Calu3 (cell line): ENCODE results near the gene THAP4. TPM values are rescaled to one million over a fixed set of nuclear protein-coding genes. Genes with fewer than 3 reads are reported as not detected.
A peak's percentile ranks its signal among the peaks of the same experiment; 100 is the strongest.

ENCODE experiments used
- BruUV-seq: library from RNA; stranded (reverse); fragments of 400-500 nt; replicated peaks from 2 replicates; lab custom pipeline; 2021; lab: Mats Ljungman, UMichigan
- CTCF ChIA-PET: fragments of 300-600 bp; sonication (Branson Sonifier 250); formaldehyde crosslinking; loops from one replicate; lab custom pipeline; 2022; ENCODE audit warnings: antibody characterized with exemption; lab: Charles Lee
- DNase-seq: peaks from one replicate; pipeline ENCODE4 v3.0.0; 2022
- H3K27ac Mint-ChIP-seq: one replicate; pipeline ENCODE4 v1.8.0; 2022; ENCODE audit warnings: mixed read lengths; ENCODE audit not compliant: unreplicated experiment
- H3K27me3 Mint-ChIP-seq: one replicate; pipeline ENCODE4 v1.8.0; 2022; ENCODE audit warnings: mixed read lengths; ENCODE audit not compliant: unreplicated experiment
- H3K36me3 Mint-ChIP-seq: one replicate; pipeline ENCODE4 v1.8.0; 2022; ENCODE audit warnings: mild to moderate bottlenecking, moderate library complexity, mixed read lengths; ENCODE audit not compliant: insufficient read depth, unreplicated experiment
- H3K4me1 Mint-ChIP-seq: one replicate; pipeline ENCODE4 v1.8.0; 2022; ENCODE audit warnings: mild to moderate bottlenecking, low read depth, mixed read lengths; ENCODE audit not compliant: unreplicated experiment
- H3K4me3 Mint-ChIP-seq: one replicate; pipeline ENCODE4 v1.8.0; 2022; ENCODE audit warnings: mild to moderate bottlenecking, low read depth, moderate library complexity, mixed read lengths; ENCODE audit not compliant: unreplicated experiment
- H3K9me3 Mint-ChIP-seq: one replicate; pipeline ENCODE4 v1.8.0; 2022; ENCODE audit warnings: low read depth, mixed read lengths; ENCODE audit not compliant: unreplicated experiment
- intact Hi-C: fragments of 100-400 bp; cut with micrococcal nuclease; formaldehyde crosslinking; loops from one replicate; pipeline ENCODE4 v1.10.0; 2022; ENCODE audit not compliant: unreplicated experiment
- total RNA-seq: library from RNA; stranded (reverse); gene quantifications from 2 replicates; pipeline ENCODE4 v1.2.3, GENCODE V29; 2022
- TF ChIP-seq, protein P1 (sequence below): fragments of 200-600 bp; IDR thresholded peaks from one replicate; pipeline ENCODE4 v1.8.0; 2022; ENCODE audit warnings: antibody characterized with exemption; ENCODE audit not compliant: unreplicated experiment

The THAP4 gene
- total RNA-seq, 1 experiment from 2014 or later = 57.5 TPM

DNA sequence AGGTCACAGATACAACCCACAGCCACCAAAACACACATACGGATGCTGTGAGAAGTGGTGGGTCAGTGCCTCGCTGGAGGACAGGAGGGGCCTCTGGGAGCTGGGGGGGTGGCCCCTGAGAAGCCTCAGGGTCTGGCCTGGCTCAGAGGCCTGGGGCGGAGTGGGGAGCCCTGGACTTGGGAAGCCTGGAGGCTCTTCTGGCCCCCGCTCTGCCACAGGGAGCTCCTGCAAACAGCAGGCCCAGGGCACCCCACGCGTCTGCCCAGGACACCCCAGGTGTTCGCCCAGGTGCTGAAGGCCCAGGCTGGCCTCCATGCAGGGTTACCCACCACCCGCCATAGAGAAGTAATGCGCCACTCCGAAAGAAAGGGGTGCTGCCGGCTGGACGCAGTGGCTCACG, 25.9 kb downstream of the THAP4 start:
- Mint-ChIP-seq H3K27me3 (no peaks in the 10 kb centered on the region), H3K27ac (peak overlapping the region; percentile 80), H3K4me3 (peak overlapping the region; percentile 84), H3K36me3 (peaks cover 27% of the 10 kb centered on the region), H3K9me3 (no peaks in the 10 kb centered on the region), H3K4me1 (peaks cover 8% of the 10 kb centered on the region)
- BruUV-seq = no TSS peak
- CTCF ChIA-PET = interaction anchor here (1.2 kb wide), 1 partner anchor 103 kb away, joined by 6 read pairs; the partner anchor contains the start of gene STK25
- TF ChIP-seq, protein P1, sequence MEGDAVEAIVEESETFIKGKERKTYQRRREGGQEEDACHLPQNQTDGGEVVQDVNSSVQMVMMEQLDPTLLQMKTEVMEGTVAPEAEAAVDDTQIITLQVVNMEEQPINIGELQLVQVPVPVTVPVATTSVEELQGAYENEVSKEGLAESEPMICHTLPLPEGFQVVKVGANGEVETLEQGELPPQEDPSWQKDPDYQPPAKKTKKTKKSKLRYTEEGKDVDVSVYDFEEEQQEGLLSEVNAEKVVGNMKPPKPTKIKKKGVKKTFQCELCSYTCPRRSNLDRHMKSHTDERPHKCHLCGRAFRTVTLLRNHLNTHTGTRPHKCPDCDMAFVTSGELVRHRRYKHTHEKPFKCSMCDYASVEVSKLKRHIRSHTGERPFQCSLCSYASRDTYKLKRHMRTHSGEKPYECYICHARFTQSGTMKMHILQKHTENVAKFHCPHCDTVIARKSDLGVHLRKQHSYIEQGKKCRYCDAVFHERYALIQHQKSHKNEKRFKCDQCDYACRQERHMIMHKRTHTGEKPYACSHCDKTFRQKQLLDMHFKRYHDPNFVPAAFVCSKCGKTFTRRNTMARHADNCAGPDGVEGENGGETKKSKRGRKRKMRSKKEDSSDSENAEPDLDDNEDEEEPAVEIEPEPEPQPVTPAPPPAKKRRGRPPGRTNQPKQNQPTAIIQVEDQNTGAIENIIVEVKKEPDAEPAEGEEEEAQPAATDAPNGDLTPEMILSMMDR = no peak
- intact Hi-C loops = no loop called here
- DNase-seq = no peak

DNA sequence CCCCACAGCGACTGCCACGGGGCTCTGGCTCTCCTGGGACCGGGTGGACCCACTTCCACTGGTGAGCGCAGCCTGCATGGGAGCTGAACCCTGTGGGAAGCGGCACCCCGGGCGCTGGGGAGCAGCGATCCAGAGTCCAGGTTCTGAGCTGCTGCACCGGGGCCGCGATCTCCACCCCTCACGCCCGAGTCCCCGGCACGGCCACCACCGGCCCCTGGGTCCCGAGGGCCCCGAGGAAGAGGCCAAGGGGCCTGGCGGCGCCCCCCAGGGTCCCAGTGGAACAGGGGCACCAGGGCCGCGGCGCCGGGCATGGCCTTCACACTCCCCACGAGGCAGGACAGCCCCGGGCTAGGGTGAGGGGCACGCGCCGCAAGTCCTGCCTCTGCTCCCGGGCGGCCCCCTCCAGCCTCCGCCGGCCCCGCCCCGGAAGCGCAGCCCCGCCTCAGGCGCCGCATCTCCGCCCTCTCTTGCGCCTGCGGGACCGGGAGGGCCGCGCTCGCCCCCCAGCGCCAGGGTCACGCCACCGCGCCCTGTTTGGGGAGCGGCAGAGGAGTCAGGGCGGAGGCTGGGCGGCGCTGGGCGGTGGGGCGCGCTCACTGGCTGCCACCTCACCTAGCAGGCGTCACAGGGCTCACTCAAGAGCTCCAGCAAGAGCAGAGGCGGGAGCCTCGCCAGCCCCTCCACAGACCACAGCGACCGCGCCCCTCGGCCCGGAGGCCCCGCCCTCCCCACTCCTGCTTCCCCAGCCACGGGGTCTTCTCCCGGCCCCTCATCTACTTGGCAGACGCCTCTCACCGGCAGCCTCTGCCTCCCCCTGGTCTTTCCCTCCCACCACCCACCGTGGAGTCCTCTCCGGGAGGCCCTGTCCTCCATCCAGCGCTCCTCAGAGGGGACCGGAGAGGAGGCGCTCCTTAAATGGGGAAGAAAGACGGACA, 26.8 kb downstream of the THAP4 start:
- TF ChIP-seq, protein P1 = peak; percentile 72
- H3K27ac Mint-ChIP-seq = peak overlapping the region; percentile 80
- DNase-seq = peak; percentile 94
- H3K27me3 Mint-ChIP-seq = no peaks in the 10 kb centered on the region
- peak overlapping the region; percentile 84 for H3K4me3 Mint-ChIP-seq
- CTCF ChIA-PET = interaction anchor here (0.5 to 1.2 kb wide), 4 partner anchors 11 to 102 kb away, joined by 3 to 7 read pairs (median 4); partner anchors contain the start of gene STK25
- no TSS peak for BruUV-seq
- H3K4me1 Mint-ChIP-seq = peaks cover 8% of the 10 kb centered on the region
- H3K36me3 Mint-ChIP-seq = peaks cover 27% of the 10 kb centered on the region
- no peaks in the 10 kb centered on the region for H3K9me3 Mint-ChIP-seq
- intact Hi-C loops = no loop called here

DNA sequence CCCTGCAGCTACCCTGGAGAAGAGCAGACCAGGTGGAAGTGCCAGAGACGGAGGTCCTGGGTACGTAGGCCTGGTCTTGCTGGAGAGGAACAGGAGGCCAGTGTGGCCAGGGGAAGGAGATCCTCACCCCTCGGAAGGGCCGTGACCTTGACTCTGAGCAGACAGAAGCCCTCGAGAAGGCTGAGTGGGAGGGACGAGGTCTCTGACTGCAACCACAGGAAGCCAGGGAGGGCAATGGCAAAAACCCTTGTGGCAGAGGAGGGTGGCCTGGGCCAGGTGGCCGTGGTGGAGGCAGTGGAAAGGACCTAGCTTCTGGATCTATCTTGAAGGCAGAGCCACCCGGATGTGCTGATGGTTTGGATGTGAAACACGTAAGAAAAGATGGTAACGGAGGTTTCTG, 28.1 kb downstream of the THAP4 start:
- BruUV-seq = no TSS peak
- CTCF ChIA-PET = interaction anchor here (0.7 kb wide), 1 partner anchor 10 kb away, joined by 3 read pairs; no protein-coding TSS in a partner anchor
- DNase-seq = no peak
- no peaks in the 10 kb centered on the region for H3K9me3 Mint-ChIP-seq
- H3K4me3 Mint-ChIP-seq = peak overlapping the region; percentile 84
- H3K27ac Mint-ChIP-seq = no peak overlapping the region
- intact Hi-C loops = no loop called here
- TF ChIP-seq, protein P1 = no peak
- H3K4me1 Mint-ChIP-seq = peaks cover 8% of the 10 kb centered on the region
- H3K27me3 Mint-ChIP-seq = no peaks in the 10 kb centered on the region
- H3K36me3 Mint-ChIP-seq = peaks cover 27% of the 10 kb centered on the region

DNA sequence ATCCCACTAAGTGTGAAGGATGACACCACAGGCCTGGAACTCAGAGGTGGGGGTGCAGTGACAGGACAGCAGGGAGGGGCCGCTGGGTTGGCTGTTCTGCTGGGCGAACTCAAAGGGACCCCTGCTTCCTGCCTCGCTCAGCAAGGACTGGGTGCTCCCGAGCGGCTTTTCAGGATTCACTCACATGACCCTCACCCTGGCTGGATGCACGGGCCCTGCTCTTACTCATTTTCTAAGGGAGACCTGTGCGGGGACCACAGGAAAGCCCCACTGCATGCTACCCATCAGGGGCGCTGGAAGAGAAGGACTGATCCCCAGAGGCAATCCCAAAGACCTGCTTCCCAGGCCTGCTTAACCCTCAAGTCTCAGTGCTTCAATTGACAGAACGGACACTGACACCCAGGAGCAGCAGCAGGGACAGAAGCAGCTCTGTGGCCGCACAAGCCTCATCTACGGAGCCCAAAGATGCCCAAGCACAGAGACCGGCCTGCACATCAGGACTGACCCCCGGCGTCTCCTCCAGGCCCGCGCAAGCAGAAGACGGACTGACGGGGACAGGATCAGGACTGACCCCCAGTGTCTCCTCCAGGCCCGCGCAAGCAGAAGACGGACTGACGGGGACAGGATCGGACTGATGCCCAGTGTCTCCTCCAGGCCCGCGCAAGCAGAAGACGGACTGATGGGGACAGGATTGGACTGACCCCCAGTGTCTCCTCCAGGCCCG, 29.6 kb downstream of the THAP4 start:
- no peak overlapping the region for H3K27ac Mint-ChIP-seq
- no peak for DNase-seq
- no peaks in the 10 kb centered on the region for H3K9me3 Mint-ChIP-seq
- no peaks in the 10 kb centered on the region for H3K27me3 Mint-ChIP-seq
- intact Hi-C loops = no loop called here
- peaks cover 8% of the 10 kb centered on the region for H3K4me1 Mint-ChIP-seq
- BruUV-seq = no TSS peak
- no peak overlapping the region for H3K4me3 Mint-ChIP-seq
- H3K36me3 Mint-ChIP-seq = peaks cover 27% of the 10 kb centered on the region
- CTCF ChIA-PET = no interaction called here
- TF ChIP-seq, protein P1 = no peak
